Endodermal cell (in vitro differentiated cells): ENCODE data around the gene ICA1L. TPM values are rescaled to one million over a fixed set of nuclear protein-coding genes. Genes with fewer than 3 reads are reported as not detected.

Experiments
- DNase-seq: peaks from one replicate; pipeline ENCODE4 v3.0.0-alpha.2; 2017
- H3K27ac ChIP-seq: 2 replicates; pipeline ENCODE4 v1.5.1; 2013; ENCODE audit warnings: mild to moderate bottlenecking, low read depth, low read length, moderate library complexity
- H3K27me3 ChIP-seq: 2 replicates; pipeline ENCODE4 v1.6.1; 2013; ENCODE audit warnings: mild to moderate bottlenecking, low read length, moderate library complexity; ENCODE audit not compliant: insufficient read depth, control insufficient read depth, poor library complexity, severe bottlenecking
- H3K36me3 ChIP-seq: 2 replicates; pipeline ENCODE4 v1.7.0; 2013; ENCODE audit warnings: mild to moderate bottlenecking, low read length, moderate library complexity; ENCODE audit not compliant: control insufficient read depth, insufficient read depth
- H3K4me1 ChIP-seq: one replicate; pipeline ENCODE4 v1.7.0; 2013; ENCODE audit warnings: low read length; ENCODE audit not compliant: control insufficient read depth, insufficient read depth
- H3K4me3 ChIP-seq: 2 replicates; pipeline ENCODE4 v1.5.1; 2013; ENCODE audit warnings: mild to moderate bottlenecking, low read length, moderate library complexity
- H3K9ac ChIP-seq: 2 replicates; pipeline ENCODE4 v1.6.1; 2013; ENCODE audit warnings: mild to moderate bottlenecking, low read length, moderate library complexity; ENCODE audit not compliant: poor library complexity, severe bottlenecking; ENCODE audit errors: extremely low read depth
- H3K9me3 ChIP-seq: 2 replicates; pipeline ENCODE4 v1.6.1; 2013; ENCODE audit warnings: mild to moderate bottlenecking, low read length, moderate library complexity; ENCODE audit not compliant: control insufficient read depth
- H3K27ac Mint-ChIP-seq: 2 replicates; pipeline ENCODE4 v1.8.0; 2020; ENCODE audit warnings: mixed read lengths
- H3K27me3 Mint-ChIP-seq: 2 replicates; pipeline ENCODE4 v1.8.0; 2021; ENCODE audit warnings: mild to moderate bottlenecking, mixed read lengths; ENCODE audit not compliant: insufficient read depth
- H3K36me3 Mint-ChIP-seq: 2 replicates; pipeline ENCODE4 v1.8.0; 2020; ENCODE audit warnings: low read depth, mixed read lengths
- H3K4me1 Mint-ChIP-seq: 2 replicates; pipeline ENCODE4 v1.8.0; 2020; ENCODE audit warnings: mixed read lengths
- H3K4me3 Mint-ChIP-seq: 2 replicates; pipeline ENCODE4 v1.8.0; 2020; ENCODE audit warnings: mild to moderate bottlenecking, moderate library complexity, mixed read lengths
- H3K9me3 Mint-ChIP-seq: 2 replicates; pipeline ENCODE4 v1.8.0; 2020; ENCODE audit warnings: mild to moderate bottlenecking, mixed read lengths
- WGBS, 2 experiments: methylation state at CpG; one replicate each; pipeline versions ENCODE4 v1.1.5 to v1.1.7; 2013; ENCODE audit warnings: missing lambda C conversion rate in 2 of 2, mixed read lengths in 1 of 2; ENCODE audit not compliant: insufficient coverage in 1 of 2, insufficient read length in 1 of 2; 5-methylcytosine and 5-hydroxymethylcytosine counted together
- total RNA-seq, 2 donors: library from RNA; stranded (reverse); fragmentation: NEBNext Ultra II Directional in 1 of 2; extraction: Animal tissue kit (Norgen Biotek cat#: 25700) in 1 of 2; gene quantifications; 2 replicates in 1 of 2; 3 replicates in 1 of 2; pipeline ENCODE4 v1.2.1, GENCODE V29; 2021
- TF ChIP-seq, protein P1 (sequence below): fragments of 200-600 bp; sonication (generic); conservative IDR thresholded peaks from 2 replicates; pipeline ENCODE4 v1.5.0; 2021; ENCODE audit warnings: antibody characterized with exemption, mild to moderate bottlenecking

The ICA1L gene
- total RNA-seq, 2 donors from 2014 or later, result 8.2 to 12.2 TPM

DNA sequence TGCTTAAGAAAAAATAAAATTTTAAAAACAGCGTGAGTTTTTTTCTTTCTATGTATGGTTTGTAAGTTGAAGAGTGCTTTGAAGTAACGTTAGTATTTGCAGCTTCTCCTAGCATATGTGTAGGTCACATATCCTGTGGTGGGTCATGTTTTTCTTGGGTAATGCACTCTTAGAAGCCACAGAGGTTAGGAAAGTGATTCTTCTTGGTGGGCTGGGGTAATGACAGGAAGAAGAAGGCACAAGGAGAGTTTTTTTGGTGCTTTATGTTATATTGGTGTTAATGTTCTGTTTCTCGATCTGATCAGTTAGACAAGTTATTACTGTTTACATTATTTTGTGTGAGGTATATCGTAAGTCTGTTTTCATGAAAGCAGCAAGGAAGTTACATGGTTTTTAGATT is 109.0 kb downstream of the ICA1L start:
- Mint-ChIP-seq H3K27ac (no peak overlapping the region), H3K4me3 (no peak overlapping the region), H3K9me3 (no peaks in the 10 kb centered on the region), H3K27me3 (no peaks in the 10 kb centered on the region), H3K4me1 (no peaks in the 10 kb centered on the region), H3K36me3 (peaks cover 60% of the 10 kb centered on the region)
- TF ChIP-seq, protein P1, sequence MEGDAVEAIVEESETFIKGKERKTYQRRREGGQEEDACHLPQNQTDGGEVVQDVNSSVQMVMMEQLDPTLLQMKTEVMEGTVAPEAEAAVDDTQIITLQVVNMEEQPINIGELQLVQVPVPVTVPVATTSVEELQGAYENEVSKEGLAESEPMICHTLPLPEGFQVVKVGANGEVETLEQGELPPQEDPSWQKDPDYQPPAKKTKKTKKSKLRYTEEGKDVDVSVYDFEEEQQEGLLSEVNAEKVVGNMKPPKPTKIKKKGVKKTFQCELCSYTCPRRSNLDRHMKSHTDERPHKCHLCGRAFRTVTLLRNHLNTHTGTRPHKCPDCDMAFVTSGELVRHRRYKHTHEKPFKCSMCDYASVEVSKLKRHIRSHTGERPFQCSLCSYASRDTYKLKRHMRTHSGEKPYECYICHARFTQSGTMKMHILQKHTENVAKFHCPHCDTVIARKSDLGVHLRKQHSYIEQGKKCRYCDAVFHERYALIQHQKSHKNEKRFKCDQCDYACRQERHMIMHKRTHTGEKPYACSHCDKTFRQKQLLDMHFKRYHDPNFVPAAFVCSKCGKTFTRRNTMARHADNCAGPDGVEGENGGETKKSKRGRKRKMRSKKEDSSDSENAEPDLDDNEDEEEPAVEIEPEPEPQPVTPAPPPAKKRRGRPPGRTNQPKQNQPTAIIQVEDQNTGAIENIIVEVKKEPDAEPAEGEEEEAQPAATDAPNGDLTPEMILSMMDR, result no peak
- H3K27ac ChIP-seq, result no peak overlapping the region
- peaks cover 77% of the 10 kb centered on the region for H3K36me3 ChIP-seq
- H3K27me3 ChIP-seq, result no peaks in the 10 kb centered on the region
- DNase-seq, result no peak
- H3K9me3 ChIP-seq, result no peaks in the 10 kb centered on the region
- WGBS, 2 experiments, result 67 to 83% methylated on average over 1 to 4 of the region's 4 CpGs
- no peaks in the 10 kb centered on the region for H3K4me1 ChIP-seq
- no peak overlapping the region for H3K4me3 ChIP-seq
- H3K9ac ChIP-seq, result no peak overlapping the region

DNA sequence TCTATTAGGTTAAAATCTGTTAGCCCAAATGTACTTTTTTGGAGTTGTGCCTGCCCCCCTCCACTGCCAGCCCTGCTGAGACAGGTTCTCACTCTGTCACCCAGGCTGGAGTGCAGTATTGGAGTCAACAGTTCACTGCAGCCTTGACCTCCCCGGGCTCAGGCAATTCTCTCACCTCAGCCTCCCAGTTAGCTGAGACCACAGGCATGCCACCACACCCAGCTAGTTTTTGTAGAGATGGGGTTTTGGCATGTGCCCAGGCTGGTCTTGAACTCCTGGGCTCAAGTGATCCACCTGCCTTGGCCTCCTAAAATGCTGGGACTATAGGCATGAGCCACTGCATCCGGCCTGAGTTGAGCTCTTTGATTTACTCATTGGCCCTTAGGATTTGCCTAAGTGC is 110.7 kb downstream of the ICA1L start:
- Histone ChIP-seq H3K36me3 (peaks cover 77% of the 10 kb centered on the region), H3K9ac (no peak overlapping the region), H3K27ac (no peak overlapping the region), H3K27me3 (no peaks in the 10 kb centered on the region), H3K4me1 (no peaks in the 10 kb centered on the region), H3K4me3 (no peak overlapping the region), H3K9me3 (no peaks in the 10 kb centered on the region)
- TF ChIP-seq, protein P1, result no peak
- Mint-ChIP-seq H3K4me3 (no peak overlapping the region), H3K27me3 (no peaks in the 10 kb centered on the region), H3K4me1 (no peaks in the 10 kb centered on the region), H3K9me3 (no peaks in the 10 kb centered on the region), H3K36me3 (peaks cover 60% of the 10 kb centered on the region), H3K27ac (no peak overlapping the region)
- DNase-seq, result no peak
- 79 to 90% methylated on average over 2 of the region's 2 CpGs for WGBS, 2 experiments

DNA sequence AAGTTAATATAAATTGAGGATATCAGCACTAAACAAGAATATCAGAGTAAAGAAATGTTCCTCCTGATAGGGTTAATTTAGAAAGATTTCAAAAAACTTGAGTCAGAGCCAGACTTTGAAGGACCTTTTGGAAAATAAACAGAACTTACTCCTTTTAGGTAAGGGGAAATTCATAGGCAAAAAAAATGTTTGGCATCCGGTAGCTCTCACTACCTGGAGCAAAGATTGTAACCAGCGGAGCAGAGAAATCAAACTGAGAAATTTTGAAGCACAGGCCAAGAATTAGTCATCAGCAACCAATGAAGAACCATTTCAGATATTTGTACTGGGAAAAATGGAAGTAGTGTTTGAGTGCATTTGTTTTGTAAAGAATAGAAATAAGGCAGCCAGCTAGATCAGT is 113.0 kb downstream of the ICA1L start:
- Histone ChIP-seq H3K4me1 (no peaks in the 10 kb centered on the region), H3K9ac (no peak overlapping the region), H3K27me3 (no peaks in the 10 kb centered on the region), H3K4me3 (no peak overlapping the region), H3K27ac (no peak overlapping the region), H3K36me3 (peaks cover 58% of the 10 kb centered on the region), H3K9me3 (peaks cover 6% of the 10 kb centered on the region)
- no peak for DNase-seq
- Mint-ChIP-seq H3K4me1 (no peaks in the 10 kb centered on the region), H3K36me3 (peaks cover 60% of the 10 kb centered on the region), H3K9me3 (peaks cover 6% of the 10 kb centered on the region), H3K4me3 (no peak overlapping the region), H3K27me3 (no peaks in the 10 kb centered on the region), H3K27ac (no peak overlapping the region)
- TF ChIP-seq, protein P1, result no peak
- WGBS, 2 experiments, result 95 to 96% methylated on average over 2 of the region's 2 CpGs
